GM06990 (cell line): ENCODE data around the gene PRSS38.

Experiments used
- DNase-seq: peaks from one replicate; pipeline ENCODE4 v3.0.0-alpha.2; 2011; ENCODE audit not compliant: insufficient read length; ENCODE audit errors: extremely low read depth
- H3K27me3 ChIP-seq: replicated peaks from 2 replicates; pipeline ENCODE4 v1.6.0; 2011; ENCODE audit warnings: low read length; ENCODE audit not compliant: control insufficient read depth, insufficient read depth
- H3K36me3 ChIP-seq: 2 replicates; pipeline ENCODE4 v1.5.1; 2011; ENCODE audit warnings: low read length; ENCODE audit not compliant: control insufficient read depth, insufficient read depth
- H3K4me3 ChIP-seq: replicated peaks from 2 replicates; pipeline ENCODE4 v1.5.1; 2011; ENCODE audit warnings: low read depth, mild to moderate bottlenecking, control low read depth, low read length
- CTCF ChIP-seq: IDR thresholded peaks from 2 replicates; pipeline ENCODE4 v1.5.1; 2011; ENCODE audit warnings: low read length, control low read depth, mild to moderate bottlenecking, inconsistent platforms; ENCODE audit not compliant: insufficient read depth, poor library complexity, severe bottlenecking

The PRSS38 gene

GRCh38 chr1:227838181-227838580 is 22.7 kb downstream of the PRSS38 start:
- Histone ChIP-seq H3K27me3 (no peaks in the 10 kb centered on the region), H3K4me3 (no peak overlapping the region), H3K36me3 (no peaks in the 10 kb centered on the region)
- no peak for TF ChIP-seq CTCF
- no peak for DNase-seq

GRCh38 chr1:227841096-227841495 is 25.6 kb downstream of the PRSS38 start:
- no peak for TF ChIP-seq CTCF

GRCh38 chr1:227844320-227845146 is 29.1 kb downstream of the PRSS38 start:
- no peak for TF ChIP-seq CTCF

More at GRCh38 chr1:227841096-227841495, 25.6 kb downstream of the PRSS38 start:
- no peak overlapping the region for H3K4me3 ChIP-seq
- H3K36me3 ChIP-seq: no peaks in the 10 kb centered on the region
- H3K27me3 ChIP-seq: no peaks in the 10 kb centered on the region
- no peak for DNase-seq

GRCh38 chr1:227845147-227845458 is 29.6 kb downstream of the PRSS38 start:
- DNase-seq: no peak
- Histone ChIP-seq H3K4me3 (no peak overlapping the region), H3K36me3 (no peaks in the 10 kb centered on the region), H3K27me3 (no peaks in the 10 kb centered on the region)
- TF ChIP-seq CTCF: no peak

More at GRCh38 chr1:227844320-227845146, 29.1 kb downstream of the PRSS38 start:
- no peak overlapping the region for H3K4me3 ChIP-seq
- no peak for DNase-seq
- H3K36me3 ChIP-seq: no peaks in the 10 kb centered on the region
- no peaks in the 10 kb centered on the region for H3K27me3 ChIP-seq

- H3K36me3 ChIP-seq: no peaks in the 10 kb centered on the region
- TF ChIP-seq CTCF: no peak
- H3K4me3 ChIP-seq: no peak overlapping the region
- no peak for DNase-seq
- H3K27me3 ChIP-seq: no peaks in the 10 kb centered on the region
These were observed 30.0 kb downstream of the PRSS38 start for GRCh38 chr1:227845519-227845918.
